Measurements from ENCODE around the gene MAP4K2.
"Not testable (repeated sequence)": the region's sequence is repeated elsewhere in the genome, so short reads cannot be mapped to it uniquely, and the experiment has no call there.

Gene MAP4K2

GRCh38 chr11:64838600-64839334 lies 35.8 kb upstream of the MAP4K2 start:
- no peak for DNase-seq (ENCODE audit: low spot score)

DNA sequence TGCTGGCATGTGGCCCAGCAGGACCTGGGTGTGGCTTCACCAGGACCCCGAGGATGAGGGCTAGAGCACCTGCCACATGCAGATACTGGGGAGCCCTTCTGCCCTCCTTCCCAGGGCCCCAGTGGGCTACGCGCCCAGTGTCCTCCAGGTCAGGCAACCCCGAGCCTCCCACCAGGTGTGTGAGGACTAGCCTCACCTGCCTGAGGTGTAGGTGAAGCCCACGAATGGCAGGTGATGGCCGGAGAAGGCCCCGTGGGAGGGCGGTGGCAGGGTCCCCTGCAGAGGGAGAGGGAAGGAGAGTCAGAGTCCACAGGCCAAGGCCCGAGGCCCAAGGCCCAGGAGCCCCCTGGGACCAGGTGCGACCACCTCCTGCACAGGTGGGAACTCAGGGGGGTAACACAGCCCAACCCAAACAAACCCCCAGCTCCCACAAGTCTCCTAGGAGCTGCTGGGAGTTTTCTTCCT lies 34.9 kb upstream of the MAP4K2 start:
- no peak for DNase-seq (ENCODE audit: low spot score)

DNA sequence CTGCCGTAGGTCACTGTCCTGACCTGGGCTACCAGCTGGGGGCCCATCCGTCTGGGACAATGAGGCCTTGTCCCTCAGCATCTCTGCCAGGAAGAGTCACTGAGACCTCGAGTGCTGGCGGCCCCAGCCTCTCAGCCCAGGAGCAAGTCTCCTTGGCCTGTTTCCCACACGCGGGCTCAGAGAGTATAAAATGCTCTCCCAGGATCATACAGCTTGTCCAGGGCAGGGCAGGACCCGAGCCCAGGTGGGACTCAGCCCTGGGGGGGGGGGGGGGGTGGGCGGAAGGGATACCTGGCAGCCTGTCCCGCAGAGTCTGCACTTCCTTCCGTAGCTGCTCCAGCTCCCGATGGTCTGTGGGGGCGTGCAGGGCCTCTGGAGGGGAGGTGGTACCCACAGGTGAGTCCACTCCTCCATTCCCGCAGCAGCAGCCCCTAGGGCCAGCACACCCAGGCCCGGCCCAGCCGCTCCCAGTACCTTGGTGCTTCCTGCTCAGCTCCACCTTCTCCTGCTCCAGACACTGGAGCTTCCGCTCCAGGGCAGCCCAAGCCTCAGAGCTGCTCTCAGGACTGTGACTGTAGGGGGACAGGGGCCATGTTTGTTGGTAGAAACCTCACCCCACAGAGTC lies 33.5 kb upstream of the MAP4K2 start:
- no peak for DNase-seq (ENCODE audit: low spot score)

- DNase-seq (ENCODE audit: low spot score), result no peak
These were observed 32.8 kb upstream of the MAP4K2 start for GRCh38 chr11:64835616-64836447.

DNA sequence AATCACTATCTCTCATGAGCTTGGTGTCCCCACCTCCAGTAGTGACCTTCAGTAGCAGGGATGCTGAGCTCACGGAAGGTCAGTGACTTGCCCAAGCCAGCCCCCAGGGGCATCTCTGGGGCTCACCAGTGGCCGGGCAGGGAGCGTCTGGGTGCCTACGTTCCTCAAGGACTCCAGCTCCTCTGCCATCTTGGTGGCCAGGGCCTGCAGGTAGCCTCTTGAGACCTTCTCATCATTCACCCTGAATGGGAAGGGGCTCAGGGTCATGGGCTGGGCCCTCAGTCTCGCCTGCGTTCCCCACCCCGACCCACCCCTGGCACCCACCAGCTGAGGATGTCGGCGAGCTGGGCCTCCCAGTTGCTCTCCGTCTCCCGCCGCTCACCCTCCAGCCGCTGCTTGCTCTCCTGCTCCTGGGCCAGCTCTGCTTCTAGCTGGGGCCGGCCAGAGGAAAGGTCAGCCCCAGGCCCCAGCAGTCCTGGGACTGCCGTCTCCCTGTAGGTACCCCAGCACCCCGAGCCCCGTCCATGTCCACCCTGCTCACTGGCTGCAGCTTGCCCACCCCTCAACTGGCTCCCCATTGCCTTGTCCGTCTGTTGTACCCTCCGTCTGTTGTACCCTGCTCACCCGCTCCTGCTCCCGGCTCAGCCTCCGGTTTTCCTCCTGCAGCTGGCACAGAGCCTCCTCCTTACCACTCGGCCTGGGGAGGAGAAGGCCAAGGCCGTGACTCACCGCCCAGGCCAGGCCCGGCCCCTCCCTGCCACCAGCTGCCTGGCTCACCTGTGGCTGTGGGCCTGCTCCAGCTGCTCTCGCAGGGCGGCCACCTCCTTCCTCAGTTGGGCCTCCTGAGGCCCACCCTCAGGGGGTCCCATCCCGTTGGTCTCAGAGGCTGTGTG lies 32.0 kb upstream of the MAP4K2 start:
- peak; percentile 67 for DNase-seq (ENCODE audit: low spot score)

GRCh38 chr11:64834031-64834722 lies 31.2 kb upstream of the MAP4K2 start:
- DNase-seq (ENCODE audit: low spot score), result no peak

DNA sequence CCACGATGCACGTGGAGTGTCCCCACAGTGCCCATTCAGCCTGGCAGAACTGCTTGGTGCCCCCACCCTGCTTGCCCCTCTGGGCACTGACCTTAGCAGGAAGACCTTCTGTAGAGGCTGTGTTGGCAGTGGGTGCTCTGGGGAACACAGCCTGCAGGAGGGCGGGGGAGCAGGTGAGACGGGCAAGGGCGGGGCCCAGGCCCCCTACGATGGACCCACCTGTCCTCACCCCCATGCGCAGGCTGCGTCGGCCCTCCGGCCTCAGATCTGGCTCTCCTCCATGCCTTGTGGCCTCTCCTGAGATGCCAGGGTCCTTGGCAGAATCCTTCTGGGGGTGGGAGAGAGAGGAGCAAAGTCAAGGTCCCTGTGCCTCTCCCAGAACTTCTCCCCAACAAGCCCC lies 30.5 kb upstream of the MAP4K2 start:
- no peak for DNase-seq (ENCODE audit: low spot score)

GRCh38 chr11:64833198-64833502 lies 30.1 kb upstream of the MAP4K2 start:
- no peak for DNase-seq (ENCODE audit: low spot score)

- DNase-seq (ENCODE audit: low spot score), result no peak
These were observed 29.6 kb upstream of the MAP4K2 start for GRCh38 chr11:64832467-64833197.

DNA sequence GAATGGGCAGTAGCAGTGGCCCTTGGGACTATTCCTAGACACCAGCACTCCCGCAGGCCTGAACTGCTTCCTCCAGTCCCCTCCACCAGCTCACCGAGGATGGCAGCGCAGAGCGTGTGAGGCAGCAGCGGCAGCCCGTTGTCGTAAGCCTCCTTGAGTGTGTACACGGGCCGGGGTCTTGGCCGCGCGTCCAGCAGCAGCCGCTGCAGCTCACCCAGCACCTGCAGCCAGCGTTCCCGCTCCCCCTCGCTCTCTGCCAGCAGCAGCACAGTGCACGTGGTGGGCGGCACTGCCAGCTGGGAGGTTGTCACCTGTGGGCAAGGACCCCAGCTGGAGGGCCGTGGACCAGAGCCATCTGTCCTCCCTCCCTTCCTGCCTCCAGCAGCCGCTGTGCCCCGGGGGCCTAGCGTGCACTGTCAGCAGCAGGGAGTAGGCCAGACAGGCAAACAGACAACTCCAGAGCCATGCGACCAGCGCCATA lies 28.4 kb upstream of the MAP4K2 start:
- DNase-seq (ENCODE audit: low spot score), result no peak

GRCh38 chr11:64829536-64830251 lies 26.7 kb upstream of the MAP4K2 start:
- DNase-seq (ENCODE audit: low spot score), result no peak

- DNase-seq (ENCODE audit: low spot score), result no peak
These were observed 24.4 kb upstream of the MAP4K2 start for GRCh38 chr11:64827451-64827839.

DNA sequence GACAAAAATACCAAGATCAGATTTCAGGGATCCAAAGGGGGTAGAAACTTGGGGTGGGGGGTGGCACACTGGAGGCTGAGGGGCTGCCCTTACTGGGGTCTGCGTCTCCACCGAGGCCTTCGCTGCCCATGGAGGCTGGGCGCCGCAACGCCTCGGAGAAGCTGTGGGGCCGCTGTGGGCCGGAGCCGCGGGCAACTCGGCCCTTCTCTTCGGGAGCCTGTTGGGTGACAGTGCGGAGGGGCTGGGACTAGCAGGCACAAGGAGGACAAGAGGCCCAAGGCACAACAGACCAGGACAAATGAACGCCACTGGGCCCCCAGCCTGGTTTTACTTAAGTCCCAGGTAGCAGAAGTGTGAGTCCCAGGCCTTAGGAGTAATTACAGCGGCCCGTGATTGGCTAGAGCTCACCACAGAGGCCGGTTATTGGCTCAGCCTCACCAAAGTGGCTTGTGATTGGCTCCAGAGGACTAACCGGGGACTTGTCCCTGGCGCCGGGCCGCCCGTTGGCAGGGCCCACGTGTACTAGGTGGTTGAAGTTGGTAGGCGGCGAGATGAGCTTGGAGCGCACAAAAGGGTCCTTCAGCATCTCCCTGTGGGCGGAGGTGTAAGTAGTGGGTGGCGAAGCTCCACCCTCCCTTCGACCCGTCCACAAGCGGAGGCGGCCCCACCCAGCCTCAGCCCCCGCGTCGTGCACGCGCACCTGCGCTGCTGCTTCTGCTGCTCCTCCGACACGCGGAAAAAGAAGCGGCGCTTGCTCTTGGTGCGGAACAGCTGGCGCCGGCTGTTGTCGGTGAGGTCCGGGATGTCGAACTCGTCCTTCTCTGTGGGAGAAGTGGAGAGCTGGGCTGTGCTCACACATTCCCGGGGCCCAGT lies 23.8 kb upstream of the MAP4K2 start:
- DNase-seq (ENCODE audit: low spot score), result no peak

DNA sequence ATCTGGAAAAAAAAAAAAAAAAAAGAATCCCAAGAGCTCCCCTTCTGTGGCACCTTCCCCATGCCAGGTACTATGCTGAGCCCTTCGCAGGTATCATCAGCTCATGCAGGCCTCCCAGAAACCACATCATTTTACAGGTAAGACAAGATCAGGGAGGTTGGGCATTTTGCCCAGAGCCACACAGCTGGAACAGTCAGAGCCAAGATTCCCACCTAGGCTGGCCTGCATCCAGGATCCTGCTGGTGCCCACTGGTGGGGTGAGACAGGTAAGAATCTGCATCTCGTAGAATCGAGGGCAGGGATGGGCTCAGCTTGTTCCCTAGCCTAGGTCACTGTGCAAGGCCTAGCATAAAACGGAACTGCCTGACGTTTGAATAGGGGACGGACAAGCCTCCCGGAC lies 23.0 kb upstream of the MAP4K2 start:
- DNase-seq (ENCODE audit: low spot score), result no peak

- DNase-seq (ENCODE audit: low spot score), result no peak
These were observed 20.6 kb upstream of the MAP4K2 start for GRCh38 chr11:64823568-64824119.

DNA sequence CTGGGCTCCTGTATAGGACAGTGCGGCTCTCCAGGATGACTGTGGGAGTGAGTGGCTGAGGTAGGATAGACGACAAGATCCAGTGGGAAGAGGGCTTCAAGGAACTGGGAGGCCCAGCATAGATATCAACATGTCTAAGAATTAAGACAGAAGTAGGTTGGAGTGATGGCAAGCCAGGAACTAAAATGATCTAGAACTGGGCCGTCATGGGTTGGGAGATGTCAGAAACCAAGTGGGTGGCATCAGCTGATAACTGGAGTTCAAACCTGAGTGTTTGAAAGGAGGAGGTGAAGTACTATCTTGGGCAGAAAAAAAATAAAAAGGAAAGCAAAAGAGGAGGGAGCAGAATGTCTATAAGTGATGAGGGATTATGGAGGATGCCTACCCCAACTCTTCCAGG lies 14.5 kb upstream of the MAP4K2 start:
- DNase-seq (ENCODE audit: low spot score), result no peak

DNA sequence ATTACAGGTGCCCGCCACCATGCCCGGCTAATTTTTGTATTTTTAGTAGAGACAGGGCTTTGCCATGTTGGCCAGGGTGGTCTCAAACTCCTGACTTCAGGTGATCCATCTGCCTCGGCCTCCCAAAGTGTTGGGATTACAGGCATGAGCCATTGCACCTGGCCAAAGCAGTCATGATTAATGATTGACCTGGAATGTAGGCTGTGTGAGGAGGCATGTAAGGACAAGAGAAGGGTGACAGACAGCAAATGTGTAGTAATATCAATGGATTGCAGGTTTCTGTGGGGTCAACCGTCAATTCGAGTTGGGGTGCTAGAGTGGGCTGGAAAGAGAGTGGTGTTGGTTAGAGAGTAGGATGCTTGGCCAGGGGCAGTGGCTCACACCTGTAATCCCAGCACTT lies 12.4 kb upstream of the MAP4K2 start:
- DNase-seq (ENCODE audit: low spot score), result not testable (repeated sequence)

GRCh38 chr11:64814712-64815187 lies 11.7 kb upstream of the MAP4K2 start:
- DNase-seq (ENCODE audit: low spot score), result no peak
